ENCODE results near the gene MCU. TPM values are rescaled to one million over a fixed set of nuclear protein-coding genes. Genes with fewer than 3 reads are reported as not detected.
"Not testable (repeated sequence)": the region's sequence is repeated elsewhere in the genome, so short reads cannot be mapped to it uniquely, and the experiment has no call there.

Gene MCU
- total RNA-seq, 3 donors from 2014 or later (not counting 1 experiment from before 2014, with no cell fraction given) = 13.1 to 15.6 (median 14.1) TPM

GRCh38 chr10:72694476-72695369 lies 2.8 kb downstream of the MCU start:
- no peaks in the 10 kb centered on the region for H3K9me3 ChIP-seq (ENCODE audit: control insufficient read depth, insufficient read depth, low read length)
- ATAC-seq = no peak
- no peaks in the 10 kb centered on the region for H3K36me3 Mint-ChIP-seq
- no peaks in the 10 kb centered on the region for H3K27me3 ChIP-seq (ENCODE audit: control insufficient read depth, insufficient read depth, low read length)
- WGBS (ENCODE audit: insufficient coverage) = 61% methylated on average over 5 of the region's 6 CpGs
- H3K4me1 Mint-ChIP-seq = peaks cover 26 to 28% of the 10 kb centered on the region in 2 donors
- no peaks in the 10 kb centered on the region for H3K36me3 ChIP-seq (ENCODE audit: control insufficient read depth, insufficient read depth, low read length)
- TF ChIP-seq CTCF (IDR thresholded peaks at IDR 0.05) = no peak
- peak overlapping the region; percentile 47 for H3K4me3 Mint-ChIP-seq
- H3K27ac Mint-ChIP-seq = peak overlapping the region in 1 of 2 donors; percentile 56
- no peaks in the 10 kb centered on the region for H3K9me3 Mint-ChIP-seq
- peak in 1 of 2 donors; percentile 42 for DNase-seq
- H3K27ac ChIP-seq (ENCODE audit: low read length) = no peak overlapping the region
- peaks cover 0 to 3% of the 10 kb centered on the region in 2 donors for H3K27me3 Mint-ChIP-seq (ENCODE audit: low read depth in 2 of 2)
- no peak overlapping the region for H3K4me3 ChIP-seq (ENCODE audit: low read length)
- intact Hi-C loops (cut with micrococcal nuclease) = no loop called here
- peaks cover 7% of the 10 kb centered on the region for H3K4me1 ChIP-seq (ENCODE audit: control insufficient read depth, insufficient read depth, low read length)

DNA sequence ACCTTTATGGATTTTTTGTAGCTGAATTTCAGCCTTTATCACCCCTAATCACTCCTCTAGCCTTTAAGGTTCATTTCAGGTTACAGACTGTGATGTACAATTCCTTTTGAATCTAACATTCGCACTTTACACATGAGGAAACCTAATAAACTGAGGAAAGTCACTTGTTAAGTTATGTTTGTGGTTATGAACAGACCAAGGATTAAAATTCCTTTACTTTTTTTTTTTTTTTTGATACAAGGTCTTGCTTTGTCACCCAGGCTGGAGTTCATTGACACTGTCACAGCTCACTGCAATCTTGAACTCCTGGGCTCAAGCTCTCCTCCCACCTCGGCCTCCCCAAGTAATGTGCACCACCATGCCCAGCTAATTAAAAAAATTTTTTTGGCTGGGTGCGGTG lies 3.6 kb downstream of the MCU start:
- Histone ChIP-seq H3K36me3 (ENCODE audit: control insufficient read depth, insufficient read depth, low read length) (no peaks in the 10 kb centered on the region), H3K27me3 (ENCODE audit: control insufficient read depth, insufficient read depth, low read length) (no peaks in the 10 kb centered on the region), H3K27ac (ENCODE audit: low read length) (no peak overlapping the region), H3K4me3 (ENCODE audit: low read length) (no peak overlapping the region), H3K9me3 (ENCODE audit: control insufficient read depth, insufficient read depth, low read length) (no peaks in the 10 kb centered on the region), H3K4me1 (ENCODE audit: control insufficient read depth, insufficient read depth, low read length) (peaks cover 7% of the 10 kb centered on the region)
- no peak for TF ChIP-seq CTCF (IDR thresholded peaks at IDR 0.05)
- Mint-ChIP-seq H3K27ac (no peak overlapping the region), H3K9me3 (no peaks in the 10 kb centered on the region), H3K4me3 (no peak overlapping the region), H3K27me3 (ENCODE audit: low read depth in 2 of 2) (no peaks in the 10 kb centered on the region), H3K4me1 (peaks cover 26 to 28% of the 10 kb centered on the region in 2 donors), H3K36me3 (no peaks in the 10 kb centered on the region)
- ATAC-seq (no peak), DNase-seq (no peak)
- 91% methylated on average over 2 of the region's 3 CpGs for WGBS (ENCODE audit: insufficient coverage)
- intact Hi-C loops (cut with micrococcal nuclease) = no loop called here

- Histone ChIP-seq H3K4me3 (ENCODE audit: low read length) (no peak overlapping the region), H3K27ac (ENCODE audit: low read length) (no peak overlapping the region), H3K4me1 (ENCODE audit: control insufficient read depth, insufficient read depth, low read length) (peaks cover 4% of the 10 kb centered on the region), H3K9me3 (ENCODE audit: control insufficient read depth, insufficient read depth, low read length) (no peaks in the 10 kb centered on the region), H3K27me3 (ENCODE audit: control insufficient read depth, insufficient read depth, low read length) (no peaks in the 10 kb centered on the region), H3K36me3 (ENCODE audit: control insufficient read depth, insufficient read depth, low read length) (no peaks in the 10 kb centered on the region)
- H3K4me3 Mint-ChIP-seq = no peak overlapping the region
- H3K36me3 Mint-ChIP-seq = no peaks in the 10 kb centered on the region
- intact Hi-C loops (cut with micrococcal nuclease) = no loop called here
- TF ChIP-seq CTCF (IDR thresholded peaks at IDR 0.05) = no peak
- no peak for ATAC-seq
- no peaks in the 10 kb centered on the region for H3K27me3 Mint-ChIP-seq (ENCODE audit: low read depth in 2 of 2)
- H3K27ac Mint-ChIP-seq = no peak overlapping the region
- peaks cover 25 to 26% of the 10 kb centered on the region in 2 donors for H3K4me1 Mint-ChIP-seq
- H3K9me3 Mint-ChIP-seq = no peaks in the 10 kb centered on the region
- no peak for DNase-seq
Measured at GRCh38 chr10:72697716-72698115, 5.8 kb downstream of the MCU start.

GRCh38 chr10:72702465-72702864 lies 10.5 kb downstream of the MCU start:
- H3K4me3 Mint-ChIP-seq; H3K4me1 ChIP-seq (ENCODE audit: control insufficient read depth, insufficient read depth, low read length); H3K9me3 Mint-ChIP-seq; DNase-seq; H3K36me3 Mint-ChIP-seq; H3K4me3 ChIP-seq (ENCODE audit: low read length); ATAC-seq; intact Hi-C loops (cut with micrococcal nuclease); H3K27ac ChIP-seq (ENCODE audit: low read length); H3K27me3 Mint-ChIP-seq (ENCODE audit: low read depth in 2 of 2); H3K27me3 ChIP-seq (ENCODE audit: control insufficient read depth, insufficient read depth, low read length); H3K36me3 ChIP-seq (ENCODE audit: control insufficient read depth, insufficient read depth, low read length); H3K9me3 ChIP-seq (ENCODE audit: control insufficient read depth, insufficient read depth, low read length): not testable (repeated sequence)
- Mint-ChIP-seq H3K4me1 (peaks cover 12 to 13% of the 10 kb centered on the region in 2 donors), H3K27ac (peak overlapping the region in 1 of 2 donors; percentile 42)
- 96% methylated on average over 5 of the region's 5 CpGs for WGBS (ENCODE audit: insufficient coverage)

All from natural killer cell (primary cell).